ENCODE results near the gene TBX20.
"Not testable (repeated sequence)": the region's sequence is repeated elsewhere in the genome, so short reads cannot be mapped to it uniquely, and the experiment has no call there.

DNA sequence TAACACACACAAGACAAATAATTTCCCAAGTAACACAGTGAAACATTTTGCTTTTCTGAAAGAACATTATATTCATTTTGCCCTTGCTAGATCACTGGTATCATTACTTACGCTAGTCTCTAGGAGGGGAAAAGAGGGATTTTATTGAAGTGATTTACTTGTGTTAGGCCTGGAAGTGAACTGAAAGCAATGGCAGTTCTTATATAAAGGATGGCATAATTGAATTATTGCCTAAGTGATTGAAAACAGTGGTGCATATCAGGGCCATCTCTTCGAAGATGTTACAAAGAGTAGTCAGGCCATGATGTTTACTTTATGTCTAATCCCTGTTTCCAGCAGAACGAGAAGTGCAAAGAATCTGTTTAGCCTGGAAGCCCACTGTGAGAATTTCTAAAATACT, 38.8 kb downstream of the TBX20 start:
- TF ChIP-seq, protein P1, sequence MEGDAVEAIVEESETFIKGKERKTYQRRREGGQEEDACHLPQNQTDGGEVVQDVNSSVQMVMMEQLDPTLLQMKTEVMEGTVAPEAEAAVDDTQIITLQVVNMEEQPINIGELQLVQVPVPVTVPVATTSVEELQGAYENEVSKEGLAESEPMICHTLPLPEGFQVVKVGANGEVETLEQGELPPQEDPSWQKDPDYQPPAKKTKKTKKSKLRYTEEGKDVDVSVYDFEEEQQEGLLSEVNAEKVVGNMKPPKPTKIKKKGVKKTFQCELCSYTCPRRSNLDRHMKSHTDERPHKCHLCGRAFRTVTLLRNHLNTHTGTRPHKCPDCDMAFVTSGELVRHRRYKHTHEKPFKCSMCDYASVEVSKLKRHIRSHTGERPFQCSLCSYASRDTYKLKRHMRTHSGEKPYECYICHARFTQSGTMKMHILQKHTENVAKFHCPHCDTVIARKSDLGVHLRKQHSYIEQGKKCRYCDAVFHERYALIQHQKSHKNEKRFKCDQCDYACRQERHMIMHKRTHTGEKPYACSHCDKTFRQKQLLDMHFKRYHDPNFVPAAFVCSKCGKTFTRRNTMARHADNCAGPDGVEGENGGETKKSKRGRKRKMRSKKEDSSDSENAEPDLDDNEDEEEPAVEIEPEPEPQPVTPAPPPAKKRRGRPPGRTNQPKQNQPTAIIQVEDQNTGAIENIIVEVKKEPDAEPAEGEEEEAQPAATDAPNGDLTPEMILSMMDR (IDR thresholded peaks at IDR 0.05; ENCODE audit: low read depth, low read length) = not testable (repeated sequence)
- TF ChIP-seq EZH2phosphoT487 (IDR thresholded peaks at IDR 0.05; ENCODE audit: low read depth) = not testable (repeated sequence)

All from OCI-LY3 (cell line).